Ectodermal cell (in vitro differentiated cells): Measurements from ENCODE around the gene ASS1.
A peak's percentile ranks its signal among the peaks of the same experiment; 100 is the strongest.

ENCODE experiments used
- H3K27ac ChIP-seq: 2 replicates; pipeline ENCODE4 v1.7.0; 2013; ENCODE audit warnings: mild to moderate bottlenecking, low read depth, low read length; ENCODE audit not compliant: insufficient read depth, poor library complexity, severe bottlenecking
- H3K27me3 ChIP-seq: 2 replicates; pipeline ENCODE4 v1.7.0; 2013; ENCODE audit warnings: mild to moderate bottlenecking, low read length; ENCODE audit not compliant: insufficient read depth, control insufficient read depth, poor library complexity, severe bottlenecking
- H3K36me3 ChIP-seq: one replicate; pipeline ENCODE4 v1.7.0; 2013; ENCODE audit warnings: low read length; ENCODE audit not compliant: control insufficient read depth, insufficient read depth
- H3K4me1 ChIP-seq: one replicate; pipeline ENCODE4 v1.7.0; 2013; ENCODE audit warnings: low read length; ENCODE audit not compliant: control insufficient read depth, insufficient read depth
- H3K4me3 ChIP-seq: 2 replicates; pipeline ENCODE4 v1.7.0; 2013; ENCODE audit warnings: low read depth, low read length, control low read depth; ENCODE audit not compliant: insufficient read depth
- H3K9me3 ChIP-seq: 2 replicates; pipeline ENCODE4 v1.7.0; 2013; ENCODE audit warnings: mild to moderate bottlenecking, low read length, moderate library complexity; ENCODE audit not compliant: control insufficient read depth
- whole genome bisulfite sequencing, 2 experiments: methylation state at CpG; one replicate each; pipeline ENCODE4 v1.1.7; 2013; ENCODE audit warnings: missing lambda C conversion rate in 2 of 2; 5-methylcytosine and 5-hydroxymethylcytosine counted together

The ASS1 gene

GRCh38 chr9:130417602-130418001 is 27.2 kb upstream of the ASS1 start:
- WGBS, 2 experiments: 73 to 80% methylated on average over 5 of the region's 5 CpGs
- Histone ChIP-seq H3K4me3 (no peak overlapping the region), H3K9me3 (no peaks in the 10 kb centered on the region), H3K36me3 (no peaks in the 10 kb centered on the region), H3K27ac (no peak overlapping the region), H3K27me3 (peaks cover 3% of the 10 kb centered on the region), H3K4me1 (peaks cover 8% of the 10 kb centered on the region)

- Histone ChIP-seq H3K36me3 (no peaks in the 10 kb centered on the region), H3K4me3 (no peak overlapping the region), H3K4me1 (peaks cover 8% of the 10 kb centered on the region), H3K27me3 (peaks cover 3% of the 10 kb centered on the region), H3K27ac (no peak overlapping the region), H3K9me3 (no peaks in the 10 kb centered on the region)
- WGBS, 2 experiments: 92% methylated on average over 18 of the region's 18 CpGs
These were observed 26.0 kb upstream of the ASS1 start for GRCh38 chr9:130418776-130419175.

DNA sequence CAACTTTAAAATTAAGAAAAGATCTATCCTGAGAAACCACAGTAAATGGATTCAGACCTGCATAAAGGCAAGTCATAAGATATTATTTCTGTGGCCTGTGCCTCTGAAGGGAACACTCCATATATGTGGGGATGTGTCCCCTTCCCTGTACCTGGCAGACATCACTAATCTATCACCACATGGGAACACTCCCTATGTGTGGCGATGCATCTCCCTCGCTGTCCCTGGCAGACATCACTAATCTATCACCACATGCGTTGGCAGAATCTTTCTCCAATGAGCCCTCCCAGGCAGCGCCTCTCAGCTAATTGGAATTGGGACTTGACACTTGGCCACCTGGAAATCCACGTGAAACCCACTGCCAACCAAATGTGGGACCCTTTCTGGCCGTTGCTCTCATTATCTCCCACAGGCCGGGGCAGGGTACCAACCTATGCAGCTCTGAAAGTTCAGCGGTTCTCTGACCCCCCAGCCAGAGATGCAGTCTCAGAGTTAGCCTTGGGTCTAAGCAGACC is 25.2 kb upstream of the ASS1 start:
- no peaks in the 10 kb centered on the region for H3K36me3 ChIP-seq
- no peak overlapping the region for H3K4me3 ChIP-seq
- peaks cover 8% of the 10 kb centered on the region for H3K4me1 ChIP-seq
- H3K27me3 ChIP-seq: peaks cover 3% of the 10 kb centered on the region
- 91 to 94% methylated on average over 8 of the region's 8 CpGs for WGBS, 2 experiments
- H3K9me3 ChIP-seq: no peaks in the 10 kb centered on the region
- no peak overlapping the region for H3K27ac ChIP-seq

- WGBS, 2 experiments: 74 to 76% methylated on average over 16 to 17 of the region's 17 CpGs
- peaks cover 8% of the 10 kb centered on the region for H3K4me1 ChIP-seq
- H3K36me3 ChIP-seq: no peaks in the 10 kb centered on the region
- peaks cover 3% of the 10 kb centered on the region for H3K27me3 ChIP-seq
- no peak overlapping the region for H3K4me3 ChIP-seq
- H3K9me3 ChIP-seq: no peaks in the 10 kb centered on the region
- peak overlapping the region; percentile 18 for H3K27ac ChIP-seq
These were observed 23.5 kb upstream of the ASS1 start for GRCh38 chr9:130421154-130421801.

GRCh38 chr9:130421802-130422276 is 22.9 kb upstream of the ASS1 start:
- 45 to 53% methylated on average over 13 of the region's 13 CpGs for WGBS, 2 experiments
- H3K4me1 ChIP-seq: peaks cover 8% of the 10 kb centered on the region
- no peaks in the 10 kb centered on the region for H3K9me3 ChIP-seq
- H3K36me3 ChIP-seq: no peaks in the 10 kb centered on the region
- peak overlapping the region; percentile 18 for H3K27ac ChIP-seq
- H3K4me3 ChIP-seq: no peak overlapping the region
- H3K27me3 ChIP-seq: peaks cover 3% of the 10 kb centered on the region

DNA sequence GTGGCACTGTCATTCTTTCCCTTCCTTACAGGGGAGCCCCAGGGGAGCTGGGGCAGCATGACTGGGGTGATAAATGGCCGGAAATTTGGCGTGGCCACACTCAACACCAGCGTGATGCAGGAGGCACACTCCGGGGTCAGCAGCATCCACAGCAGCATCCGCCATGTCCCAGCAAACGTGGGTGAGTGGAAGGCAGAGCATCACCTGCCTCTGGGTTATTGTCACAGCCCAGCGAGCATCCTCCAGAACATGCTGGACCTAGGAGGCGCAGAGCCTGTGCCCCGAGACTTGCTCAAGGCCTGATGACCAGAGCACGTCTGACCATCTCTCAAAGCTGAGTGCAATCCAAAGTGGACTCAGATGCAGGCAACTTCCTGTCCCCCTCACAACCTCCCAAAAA is 22.2 kb upstream of the ASS1 start:
- Histone ChIP-seq H3K4me1 (peaks cover 8% of the 10 kb centered on the region), H3K4me3 (no peak overlapping the region), H3K27me3 (peaks cover 3% of the 10 kb centered on the region), H3K27ac (no peak overlapping the region), H3K36me3 (no peaks in the 10 kb centered on the region), H3K9me3 (no peaks in the 10 kb centered on the region)
- WGBS, 2 experiments: 92% methylated on average over 10 of the region's 10 CpGs

- WGBS, 2 experiments: 90 to 91% methylated on average over 8 of the region's 8 CpGs
- H3K27me3 ChIP-seq: peaks cover 3% of the 10 kb centered on the region
- H3K27ac ChIP-seq: no peak overlapping the region
- no peak overlapping the region for H3K4me3 ChIP-seq
- no peaks in the 10 kb centered on the region for H3K9me3 ChIP-seq
- no peaks in the 10 kb centered on the region for H3K36me3 ChIP-seq
- peaks cover 8% of the 10 kb centered on the region for H3K4me1 ChIP-seq
These were observed 21.5 kb upstream of the ASS1 start for GRCh38 chr9:130423272-130423671.

- H3K36me3 ChIP-seq: no peaks in the 10 kb centered on the region
- peaks cover 3% of the 10 kb centered on the region for H3K27me3 ChIP-seq
- peaks cover 8% of the 10 kb centered on the region for H3K4me1 ChIP-seq
- no peaks in the 10 kb centered on the region for H3K9me3 ChIP-seq
- H3K27ac ChIP-seq: no peak overlapping the region
- H3K4me3 ChIP-seq: no peak overlapping the region
- 93% methylated on average over 24 of the region's 24 CpGs for WGBS, 2 experiments
These were observed 19.9 kb upstream of the ASS1 start for GRCh38 chr9:130424595-130425454.

GRCh38 chr9:130425741-130426466 is 18.9 kb upstream of the ASS1 start:
- no peaks in the 10 kb centered on the region for H3K36me3 ChIP-seq
- peaks cover 10% of the 10 kb centered on the region for H3K4me1 ChIP-seq
- no peaks in the 10 kb centered on the region for H3K9me3 ChIP-seq
- H3K27me3 ChIP-seq: peaks cover 3% of the 10 kb centered on the region
- WGBS, 2 experiments: 81 to 82% methylated on average over 21 of the region's 21 CpGs
- no peak overlapping the region for H3K27ac ChIP-seq
- no peak overlapping the region for H3K4me3 ChIP-seq

- Histone ChIP-seq H3K27ac (no peak overlapping the region), H3K27me3 (peaks cover 3% of the 10 kb centered on the region)
These were observed 18.3 kb upstream of the ASS1 start for GRCh38 chr9:130426467-130426773.

More at GRCh38 chr9:130426467-130426773, 18.3 kb upstream of the ASS1 start:
- peaks cover 11% of the 10 kb centered on the region for H3K4me1 ChIP-seq
- no peak overlapping the region for H3K4me3 ChIP-seq
- no peaks in the 10 kb centered on the region for H3K9me3 ChIP-seq
- H3K36me3 ChIP-seq: no peaks in the 10 kb centered on the region
- 87% methylated on average over 7 to 8 of the region's 8 CpGs for WGBS, 2 experiments
